T follicular helper cell (primary cell): ENCODE measurements around the gene MSX2.

Experiments used
- DNase-seq: peaks from one replicate; pipeline ENCODE4 v3.0.0-alpha.2; 2020; ENCODE audit warnings: low read depth
- total RNA-seq, 2 experiments: gene quantifications; one replicate each; lab custom pipeline; 2026; lab: John Stamatoyannopoulos, UW

MSX2 gene
- 0 to 0.09 reads per million in 2 experiments for total RNA-seq

DNA sequence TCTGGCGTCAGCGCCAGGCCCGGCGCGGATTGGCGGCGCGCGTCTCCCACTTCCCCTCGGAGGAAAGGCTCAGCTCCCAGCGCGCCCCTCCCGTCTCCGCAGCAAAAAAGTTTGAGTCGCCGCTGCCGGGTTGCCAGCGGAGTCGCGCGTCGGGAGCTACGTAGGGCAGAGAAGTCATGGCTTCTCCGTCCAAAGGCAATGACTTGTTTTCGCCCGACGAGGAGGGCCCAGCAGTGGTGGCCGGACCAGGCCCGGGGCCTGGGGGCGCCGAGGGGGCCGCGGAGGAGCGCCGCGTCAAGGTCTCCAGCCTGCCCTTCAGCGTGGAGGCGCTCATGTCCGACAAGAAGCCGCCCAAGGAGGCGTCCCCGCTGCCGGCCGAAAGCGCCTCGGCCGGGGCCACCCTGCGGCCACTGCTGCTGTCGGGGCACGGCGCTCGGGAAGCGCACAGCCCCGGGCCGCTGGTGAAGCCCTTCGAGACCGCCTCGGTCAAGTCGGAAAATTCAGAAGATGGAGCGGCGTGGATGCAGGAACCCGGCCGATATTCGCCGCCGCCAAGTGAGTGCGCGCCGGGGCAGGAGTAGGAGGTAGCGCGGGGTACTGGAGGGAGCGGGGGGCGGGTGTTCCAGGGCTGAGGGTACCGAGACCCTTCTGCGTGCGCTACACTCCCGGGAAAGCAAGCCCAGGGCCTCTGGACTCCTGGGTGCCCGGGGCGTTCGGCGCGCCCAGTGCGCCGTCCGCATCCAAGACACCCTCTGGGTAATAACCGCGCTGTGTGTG lies at the start of gene MSX2:
MSX2 (plus strand) TSS at position 99 of the 777 bp plus-strand sequence; CDS start at position 177, 78 bp downstream.
- peak; percentile 5 for DNase-seq

GRCh38 chr5:174675110-174675509 lies 49.3 kb upstream of the MSX2 start:
- DNase-seq: no peak

- DNase-seq: no peak
Observed at GRCh38 chr5:174675916-174676315, 48.5 kb upstream of the MSX2 start.

- DNase-seq: no peak
Observed at GRCh38 chr5:174678107-174678506, 46.3 kb upstream of the MSX2 start.

- no peak for DNase-seq
Observed at GRCh38 chr5:174680901-174681565, 43.3 kb upstream of the MSX2 start.

DNA sequence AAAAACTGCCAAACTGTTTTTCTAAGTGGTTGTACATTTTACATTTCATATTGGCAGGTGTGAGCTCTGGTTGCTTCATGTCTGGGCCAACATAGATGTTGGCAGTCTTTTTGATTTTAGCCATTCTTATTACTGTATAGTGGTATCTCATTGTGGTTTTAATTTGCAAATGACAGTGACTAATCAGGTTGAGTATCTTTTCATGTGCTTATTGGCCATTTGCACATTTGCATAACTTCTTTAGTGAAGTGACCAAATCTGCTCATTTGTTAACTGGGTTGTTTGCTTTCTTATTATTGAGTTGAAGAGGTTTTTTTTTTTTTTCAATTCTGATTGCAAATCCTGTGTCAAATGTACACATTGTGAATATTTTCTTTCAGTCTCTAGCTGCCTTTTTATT lies 36.9 kb upstream of the MSX2 start:
- no peak for DNase-seq

GRCh38 chr5:174688441-174689354 lies 35.7 kb upstream of the MSX2 start:
- no peak for DNase-seq

DNA sequence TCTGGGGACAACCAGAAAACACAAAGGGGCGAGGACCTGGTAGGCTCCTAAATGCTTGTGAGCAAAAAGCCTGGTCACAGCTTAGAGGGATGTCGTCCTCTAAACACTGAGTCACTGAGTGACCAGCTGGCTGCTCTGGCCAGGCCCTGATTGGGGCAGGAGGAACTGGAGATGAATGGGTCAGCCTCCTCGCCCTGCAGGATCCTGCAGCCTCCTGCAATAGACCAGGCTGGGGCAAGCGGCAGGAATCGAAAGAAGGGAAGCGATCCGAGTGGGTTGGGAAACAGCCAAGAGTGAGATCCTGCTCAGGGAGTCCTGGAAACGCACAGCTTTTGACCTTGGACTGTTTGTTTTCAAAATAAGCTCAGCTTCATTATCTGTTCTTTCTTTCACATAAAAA lies 34.1 kb upstream of the MSX2 start:
- no peak for DNase-seq

GRCh38 chr5:174692381-174692780 lies 32.0 kb upstream of the MSX2 start:
- no peak for DNase-seq

GRCh38 chr5:174692982-174693422 lies 31.4 kb upstream of the MSX2 start:
- no peak for DNase-seq

DNA sequence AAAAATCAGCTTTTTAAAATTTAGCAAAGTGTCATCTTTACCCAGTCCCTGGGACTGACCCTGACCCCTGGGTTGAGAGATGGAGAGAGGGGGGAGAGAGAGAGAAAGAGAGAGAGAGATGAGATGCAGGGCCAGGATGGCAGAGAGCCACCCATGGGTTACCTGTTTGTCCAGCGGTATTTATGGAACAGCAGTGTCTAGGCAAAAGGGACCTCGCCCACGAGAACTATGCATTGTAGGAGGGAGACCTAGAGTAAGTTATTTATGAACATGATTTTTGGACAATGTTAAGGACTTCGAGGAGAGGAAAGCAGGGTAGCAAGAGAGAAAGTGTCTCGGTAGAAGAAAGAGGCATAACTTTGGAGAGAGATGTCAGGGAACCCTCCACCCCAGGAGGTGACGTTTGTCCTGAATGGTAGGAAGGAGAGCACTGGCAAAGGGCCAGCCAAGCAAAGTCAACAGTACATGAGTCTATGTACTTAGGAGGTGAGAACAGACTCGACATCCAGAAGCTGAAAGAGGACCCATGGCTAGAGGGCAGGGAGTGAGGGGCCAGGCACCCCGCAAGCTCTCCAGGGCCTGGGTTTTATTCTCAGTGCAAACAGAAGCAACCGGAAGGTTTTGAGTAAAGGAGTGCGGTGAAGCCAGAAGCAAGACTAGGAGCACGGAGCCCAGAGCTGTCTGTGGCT lies 30.5 kb upstream of the MSX2 start:
- no peak for DNase-seq

GRCh38 chr5:174694611-174695010 lies 29.8 kb upstream of the MSX2 start:
- DNase-seq: no peak

GRCh38 chr5:174698156-174698555 lies 26.2 kb upstream of the MSX2 start:
- DNase-seq: no peak

- no peak for DNase-seq
Observed at GRCh38 chr5:174699131-174699530, 25.3 kb upstream of the MSX2 start.

DNA sequence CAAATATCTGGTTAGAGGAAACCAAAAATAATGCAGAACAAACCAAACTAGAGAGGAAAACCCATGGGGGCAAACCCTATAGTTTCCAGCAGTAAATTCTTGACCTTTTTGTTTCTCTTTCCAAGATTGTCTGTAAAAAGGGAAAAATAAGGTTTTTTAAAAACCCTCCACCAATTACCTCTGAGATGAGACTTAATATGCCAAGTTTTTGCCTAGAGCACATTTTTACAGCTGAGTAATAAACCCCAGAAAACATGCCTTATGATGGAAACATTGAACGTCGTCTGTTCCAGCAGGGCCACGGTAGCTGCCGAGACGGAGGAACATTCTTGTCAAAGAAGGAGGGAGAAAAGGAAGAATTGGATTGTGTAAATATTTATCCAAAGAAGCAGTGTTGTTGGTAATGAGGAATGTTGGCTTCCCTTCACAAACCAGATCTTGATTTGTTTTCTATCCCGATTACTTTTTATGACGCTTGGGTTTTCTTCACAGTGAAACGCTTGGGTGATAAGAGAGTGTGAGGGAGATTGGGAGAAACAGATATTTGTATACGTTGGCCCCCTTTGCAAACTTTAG lies 17.3 kb upstream of the MSX2 start:
- no peak for DNase-seq

DNA sequence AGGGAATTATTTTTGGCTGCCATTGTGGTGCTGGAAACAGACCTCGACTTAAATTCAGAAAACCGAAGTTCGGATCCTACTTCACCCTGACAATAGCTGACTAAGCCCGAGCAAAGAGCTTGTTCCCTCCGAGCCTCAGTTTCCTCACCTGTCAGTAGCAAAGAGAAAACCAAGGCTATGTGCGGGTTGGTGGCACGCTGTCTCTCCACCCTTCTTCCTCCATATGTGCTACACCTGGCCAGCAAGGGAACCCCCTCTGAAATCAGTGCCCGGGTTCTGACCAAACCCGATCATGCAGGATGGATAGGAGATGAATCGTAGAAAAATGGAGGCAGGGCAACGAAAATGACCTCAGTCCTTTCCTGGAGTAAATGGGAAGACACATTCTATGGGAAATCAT lies 16.7 kb upstream of the MSX2 start:
- no peak for DNase-seq

DNA sequence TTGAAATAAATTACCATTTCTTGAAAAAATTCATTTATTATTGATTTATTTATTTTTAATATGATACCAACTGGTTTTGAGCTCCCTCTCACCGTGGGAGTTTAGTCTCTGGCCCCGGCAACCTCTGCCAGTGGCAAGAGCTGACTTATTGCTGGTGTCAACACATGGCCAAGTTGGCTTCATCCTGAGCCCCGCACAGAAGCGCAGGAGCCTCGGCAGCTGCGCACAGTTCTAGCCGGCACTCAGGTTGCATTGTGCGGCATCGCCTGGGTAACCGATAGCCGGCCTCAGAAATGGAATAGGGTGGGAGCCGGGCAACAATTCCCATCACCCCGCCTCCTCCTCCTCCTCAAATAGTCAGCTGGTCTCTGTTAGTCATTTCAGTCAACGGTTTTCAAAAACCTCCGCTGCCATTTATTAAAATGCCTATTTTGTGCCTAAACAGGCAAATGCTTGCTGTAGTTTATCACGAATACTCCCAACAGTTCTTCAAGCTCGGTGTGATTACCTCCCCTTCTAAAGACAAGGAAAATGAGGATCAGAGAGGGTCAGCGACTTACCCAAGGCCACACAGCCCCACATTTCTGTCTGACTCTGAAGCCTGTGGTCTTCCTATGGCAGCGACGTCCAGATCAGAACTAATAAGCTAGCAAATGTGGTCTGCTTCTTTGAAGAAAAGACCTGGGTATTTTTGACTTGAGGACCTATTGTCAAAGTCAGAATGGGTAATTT lies 15.7 kb upstream of the MSX2 start:
- DNase-seq: no peak

DNA sequence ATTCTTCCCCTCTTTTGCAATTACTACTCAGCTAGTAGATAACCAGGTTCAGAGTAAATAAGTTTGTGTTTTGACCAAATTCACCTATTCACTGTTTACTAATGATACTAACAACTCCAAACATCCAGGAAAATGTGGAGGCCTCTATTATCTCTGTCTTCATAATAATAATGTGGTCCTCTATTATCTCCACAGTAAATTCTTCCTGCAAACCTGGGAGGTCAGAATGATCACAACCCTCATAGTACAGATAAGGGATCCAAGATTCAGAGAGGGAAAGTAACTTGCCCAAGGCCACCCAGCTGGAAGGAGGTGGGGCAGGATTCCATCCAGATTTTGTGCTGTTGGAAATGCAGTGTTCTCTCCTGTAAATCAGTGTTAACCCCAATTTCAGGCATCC lies 9.6 kb upstream of the MSX2 start:
- DNase-seq: no peak

DNA sequence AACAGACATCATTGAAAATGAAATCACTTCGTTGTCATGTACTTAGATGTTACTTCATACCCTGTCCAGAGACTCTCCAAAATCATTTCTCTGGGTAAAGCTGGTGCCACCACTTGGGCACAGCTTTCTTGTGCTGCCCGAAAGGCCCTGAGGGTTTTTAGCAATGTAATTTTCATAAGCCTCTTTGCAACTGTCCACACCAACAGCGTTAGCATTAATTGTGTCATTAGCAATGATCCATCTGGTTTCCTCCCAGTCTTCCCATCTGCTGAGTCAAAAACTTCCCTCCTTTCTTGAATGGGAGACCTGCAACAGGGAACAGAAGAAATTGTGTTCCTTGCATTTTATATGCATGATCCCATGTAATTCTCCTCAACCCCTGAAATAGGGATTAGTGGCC lies 8.6 kb upstream of the MSX2 start:
- no peak for DNase-seq

GRCh38 chr5:174717826-174718455 lies 6.4 kb upstream of the MSX2 start:
- no peak for DNase-seq
